Bronchial epithelial cell (primary cell): Measurements from ENCODE around the gene HYAL3. TPM values are rescaled to one million over a fixed set of nuclear protein-coding genes. Genes with fewer than 3 reads are reported as not detected.

ENCODE experiments used
- DNase-seq: peaks from one replicate; pipeline ENCODE4 v3.0.0-alpha.2; 2010; ENCODE audit warnings: low read depth
- FAIRE-seq: peaks from 2 replicates; lab custom pipeline; 2011; peaks lifted over from hg19 to GRCh38; lab: Jason Lieb, UNC
- H3K27me3 ChIP-seq: 2 replicates; pipeline ENCODE4 v1.5.1; 2011; ENCODE audit warnings: low read length; ENCODE audit not compliant: control insufficient read depth, insufficient read depth
- H3K36me3 ChIP-seq: 2 replicates; pipeline ENCODE4 v1.5.1; 2011; ENCODE audit warnings: low read length; ENCODE audit not compliant: control insufficient read depth, insufficient read depth
- H3K4me3 ChIP-seq: 2 replicates; pipeline ENCODE4 v1.5.1; 2011; ENCODE audit warnings: mild to moderate bottlenecking, low read depth, low read length, control low read depth
- CTCF ChIP-seq: IDR thresholded peaks from 2 replicates; pipeline ENCODE4 v1.5.1; 2011; ENCODE audit warnings: mild to moderate bottlenecking, moderate library complexity, low read length, control low read depth, inconsistent platforms; ENCODE audit not compliant: insufficient read depth, severe bottlenecking
- total RNA-seq: library from RNA; depleted of rRNA; stranded (reverse); fragments of >200 nt; gene quantifications from 2 replicates; pipeline ENCODE4 v1.2.1, GENCODE V29; 2014

The HYAL3 gene
- total RNA-seq, 1 donor from 2014 or later: 6.6 TPM

DNA sequence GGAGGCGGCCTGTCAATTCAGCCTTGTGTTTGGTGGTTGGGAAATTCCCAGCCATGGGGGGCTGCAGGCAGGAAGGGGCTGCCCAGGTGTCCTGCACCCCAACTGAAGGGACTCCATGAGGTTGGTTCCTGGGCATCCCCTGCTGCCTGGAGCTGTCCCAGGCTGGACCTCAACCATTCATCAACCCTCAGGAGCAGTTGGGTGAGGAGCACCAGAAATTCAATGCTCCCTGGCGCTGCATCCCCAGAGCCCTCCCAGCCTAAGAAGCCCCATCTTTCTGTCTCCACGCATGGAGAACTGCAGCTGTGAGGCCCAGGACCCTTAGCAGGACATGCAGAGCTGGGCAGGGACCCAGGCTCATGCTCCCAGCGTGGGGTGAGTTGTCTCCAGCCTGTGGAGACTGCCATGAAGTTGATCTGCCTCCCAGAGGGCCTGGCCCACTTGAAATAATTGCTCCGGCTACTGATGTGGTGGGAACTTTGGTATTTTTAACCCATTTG is 38.2 kb downstream of the HYAL3 start:
- H3K27me3 ChIP-seq: no peaks in the 10 kb centered on the region
- no peak overlapping the region for H3K4me3 ChIP-seq
- no peak for TF ChIP-seq CTCF
- DNase-seq (no peak), FAIRE-seq (no peak)
- H3K36me3 ChIP-seq: peaks cover 16% of the 10 kb centered on the region

DNA sequence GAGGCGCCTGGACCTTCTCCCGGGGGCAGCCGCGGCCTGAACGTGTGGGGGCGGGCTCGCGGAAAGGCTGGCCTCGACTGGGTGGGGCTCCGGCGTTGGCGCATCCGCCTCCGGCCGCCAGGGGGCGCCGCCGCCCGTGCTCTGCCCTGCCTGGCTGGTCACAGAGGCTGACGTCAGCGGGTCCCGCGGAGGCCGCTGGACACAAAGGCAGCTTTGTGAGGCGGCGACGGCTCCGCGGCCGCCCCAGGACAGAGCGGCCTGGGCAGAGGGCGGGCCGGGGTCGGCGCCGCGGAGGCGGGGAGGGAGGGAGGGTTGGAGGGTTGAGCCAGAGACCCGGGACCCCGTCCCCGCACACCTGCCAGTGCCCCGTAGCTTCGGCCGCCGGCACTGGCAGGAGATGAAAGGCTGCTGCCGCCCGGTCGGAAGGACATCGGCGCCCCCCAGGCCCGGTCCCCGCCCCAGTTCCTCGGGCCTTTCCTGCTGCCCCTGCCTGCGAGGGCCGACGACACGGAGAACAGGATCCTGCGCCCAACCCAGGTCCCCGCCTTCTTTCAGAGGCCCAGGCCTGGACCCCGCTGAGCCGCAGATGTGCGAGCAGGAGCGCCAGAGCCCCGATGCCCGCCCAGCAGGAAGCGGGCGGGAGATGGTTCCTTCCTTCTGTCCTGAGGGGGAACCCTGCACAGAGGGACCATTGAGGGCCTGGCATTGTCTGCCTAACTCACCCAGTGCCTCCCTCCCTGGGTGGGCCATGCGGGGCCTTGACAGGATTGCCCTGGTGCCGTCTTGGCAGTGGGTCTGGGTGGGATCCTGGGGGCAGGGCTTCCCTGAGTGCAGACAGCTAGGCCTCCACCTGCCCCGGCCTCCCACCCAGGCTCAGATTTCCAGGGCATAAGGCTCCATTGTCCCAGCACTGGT is 38.9 kb downstream of the HYAL3 start:
- FAIRE-seq (no peak), DNase-seq (peak; percentile 71)
- Histone ChIP-seq H3K4me3 (peak overlapping the region; percentile 56), H3K36me3 (peaks cover 19% of the 10 kb centered on the region), H3K27me3 (no peaks in the 10 kb centered on the region)
- peak; percentile 97 for TF ChIP-seq CTCF

GRCh38 chr3:50259432-50260026 is 39.7 kb downstream of the HYAL3 start:
- DNase-seq (no peak), FAIRE-seq (no peak)
- H3K36me3 ChIP-seq: peaks cover 19% of the 10 kb centered on the region
- peak overlapping the region; percentile 56 for H3K4me3 ChIP-seq
- no peak for TF ChIP-seq CTCF
- no peaks in the 10 kb centered on the region for H3K27me3 ChIP-seq

GRCh38 chr3:50258979-50259378 is 40.2 kb downstream of the HYAL3 start:
- TF ChIP-seq CTCF: no peak
- no peaks in the 10 kb centered on the region for H3K27me3 ChIP-seq
- no peak overlapping the region for H3K4me3 ChIP-seq
- FAIRE-seq: no peak
- DNase-seq: no peak
- H3K36me3 ChIP-seq: peaks cover 21% of the 10 kb centered on the region

GRCh38 chr3:50258029-50258680 is 41.0 kb downstream of the HYAL3 start:
- Histone ChIP-seq H3K4me3 (no peak overlapping the region), H3K36me3 (peaks cover 23% of the 10 kb centered on the region), H3K27me3 (no peaks in the 10 kb centered on the region)
- DNase-seq (no peak), FAIRE-seq (no peak)
- TF ChIP-seq CTCF: no peak
